ENCODE measurements around the gene ENTPD8.

- TF ChIP-seq POLR2A (IDR thresholded peaks at IDR 0.05) (no peak), POLR2AphosphoS5 (IDR thresholded peaks at IDR 0.05) (no peak)
Observed at GRCh38 chr9:137428841-137429545, 12.2 kb downstream of the ENTPD8 start.
